ENCODE results near the gene MICAL3.
"Not testable (repeated sequence)": the region's sequence is repeated elsewhere in the genome, so short reads cannot be mapped to it uniquely, and the experiment has no call there.

The MICAL3 gene

DNA sequence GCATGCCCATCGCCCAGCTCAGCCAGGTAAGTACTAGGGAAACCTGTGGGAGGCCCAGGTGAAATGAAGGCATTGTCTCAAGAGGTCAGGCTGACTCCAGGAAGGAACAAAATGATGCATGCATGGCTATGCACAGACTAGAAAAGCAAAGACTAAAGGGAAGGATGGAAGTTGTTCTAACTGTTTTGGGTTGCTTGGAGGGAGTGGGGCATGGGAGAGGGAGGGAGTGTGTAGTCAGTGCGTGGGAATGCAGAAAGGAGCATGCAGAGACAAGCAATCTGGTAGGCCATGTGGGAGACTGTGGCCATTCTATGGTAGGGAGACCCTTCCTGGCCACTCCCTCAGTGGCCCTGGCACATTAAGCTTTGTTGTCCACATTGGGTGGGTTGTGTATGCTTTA lies 2.9 kb downstream of the MICAL3 start:
- no peak overlapping the region for H3K9ac ChIP-seq (ENCODE audit: insufficient read length)
- H3K36me3 ChIP-seq (ENCODE audit: insufficient read depth, low read length): peaks cover 4% of the 10 kb centered on the region; the same call in 1 of the 2 replicates
- no peak for DNase-seq (ENCODE audit: low read depth, low spot score)
- H3K9me3 ChIP-seq (ENCODE audit: low read depth, low read length): no peaks in the 10 kb centered on the region
- TF ChIP-seq FOXP2 (optimal IDR thresholded peaks at IDR 0.05; ENCODE audit: control extremely low read depth, extremely low read length, insufficient read depth) (no peak), EZH2 (IDR thresholded peaks at IDR 0.05) (no peak), POLR2AphosphoS5 (IDR thresholded peaks at IDR 0.05; ENCODE audit: borderline replicate concordance, low read depth, low read length) (no peak)
- H3K27ac ChIP-seq: no peak overlapping the region
- no peak overlapping the region for H3K4me3 ChIP-seq

DNA sequence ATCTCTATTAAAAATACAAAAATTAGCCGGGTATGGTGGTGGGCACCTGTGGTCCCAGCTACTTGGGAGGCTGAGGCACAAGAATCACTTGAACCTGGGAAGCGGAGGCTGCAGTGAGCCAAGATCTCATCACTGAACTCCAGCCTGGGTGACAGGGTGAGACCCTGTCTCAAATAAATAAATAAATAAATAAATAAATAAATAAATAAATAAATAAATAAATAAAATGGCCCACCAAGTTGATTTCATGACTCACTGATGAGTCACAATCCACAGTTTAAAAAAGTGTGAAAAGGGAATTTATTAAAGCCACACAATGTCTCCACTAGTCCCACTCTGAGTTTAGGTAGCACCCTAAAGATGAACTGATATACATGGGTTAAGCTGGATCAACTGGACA lies 3.6 kb downstream of the MICAL3 start:
- not testable (repeated sequence) for H3K4me3 ChIP-seq; H3K36me3 ChIP-seq (ENCODE audit: insufficient read depth, low read length); H3K9me3 ChIP-seq (ENCODE audit: low read depth, low read length); H3K9ac ChIP-seq (ENCODE audit: insufficient read length); DNase-seq (ENCODE audit: low read depth, low spot score); H3K27ac ChIP-seq

DNA sequence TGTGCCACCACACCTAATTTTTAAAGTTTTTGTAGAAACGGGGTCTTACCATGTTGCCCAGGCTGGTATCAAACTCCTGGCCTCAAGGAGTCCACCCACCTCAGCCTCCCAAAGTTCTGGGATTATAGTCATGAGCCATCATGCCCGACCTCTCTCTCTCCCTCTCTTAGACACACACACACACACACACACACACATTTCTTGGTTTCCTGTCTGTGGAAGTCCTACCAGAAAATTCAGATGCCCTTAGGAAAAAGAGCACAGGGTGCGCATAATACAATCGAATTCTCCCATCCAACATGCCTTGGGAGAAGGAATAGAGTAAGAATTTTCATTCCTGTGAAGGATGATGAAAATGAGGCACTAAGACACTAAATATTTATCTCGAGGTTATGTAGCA lies 10.4 kb downstream of the MICAL3 start:
- no peak for DNase-seq (ENCODE audit: low read depth, low spot score)
- H3K9ac ChIP-seq (ENCODE audit: insufficient read length): no peak overlapping the region
- peak overlapping the region; percentile 39; the same call in 1 of the 2 replicates for H3K4me3 ChIP-seq
- no peaks in the 10 kb centered on the region for H3K9me3 ChIP-seq (ENCODE audit: low read depth, low read length)
- peaks cover 3% of the 10 kb centered on the region; the same call in 1 of the 2 replicates for H3K36me3 ChIP-seq (ENCODE audit: insufficient read depth, low read length)
- peak overlapping the region; percentile 75 for H3K27ac ChIP-seq
- no peak for TF ChIP-seq EZH2 (IDR thresholded peaks at IDR 0.05)
- no peak for TF ChIP-seq FOXP2 (optimal IDR thresholded peaks at IDR 0.05; ENCODE audit: control extremely low read depth, extremely low read length, insufficient read depth)
- no peak for TF ChIP-seq POLR2AphosphoS5 (IDR thresholded peaks at IDR 0.05; ENCODE audit: borderline replicate concordance, low read depth, low read length)

GRCh38 chr22:18013436-18013835 lies 10.9 kb downstream of the MICAL3 start:
- Histone ChIP-seq H3K9me3 (ENCODE audit: low read depth, low read length) (no peaks in the 10 kb centered on the region), H3K27ac (peak overlapping the region; percentile 75; the same call in 1 of the 2 replicates), H3K4me3 (no peak overlapping the region), H3K9ac (ENCODE audit: insufficient read length) (no peak overlapping the region), H3K36me3 (ENCODE audit: insufficient read depth, low read length) (no peaks in the 10 kb centered on the region; the same call in 1 of the 2 replicates)
- TF ChIP-seq FOXP2 (optimal IDR thresholded peaks at IDR 0.05; ENCODE audit: control extremely low read depth, extremely low read length, insufficient read depth) (no peak), EZH2 (IDR thresholded peaks at IDR 0.05) (no peak), POLR2AphosphoS5 (IDR thresholded peaks at IDR 0.05; ENCODE audit: borderline replicate concordance, low read depth, low read length) (no peak)
- DNase-seq (ENCODE audit: low read depth, low spot score): no peak

- Histone ChIP-seq H3K9me3 (ENCODE audit: low read depth, low read length) (no peaks in the 10 kb centered on the region), H3K27ac (no peak overlapping the region), H3K4me3 (no peak overlapping the region), H3K9ac (ENCODE audit: insufficient read length) (no peak overlapping the region), H3K36me3 (ENCODE audit: insufficient read depth, low read length) (no peaks in the 10 kb centered on the region; the same call in 1 of the 2 replicates)
- no peak for DNase-seq (ENCODE audit: low read depth, low spot score)
- no peak for TF ChIP-seq EZH2 (IDR thresholded peaks at IDR 0.05)
- no peak for TF ChIP-seq FOXP2 (optimal IDR thresholded peaks at IDR 0.05; ENCODE audit: control extremely low read depth, extremely low read length, insufficient read depth)
- no peak for TF ChIP-seq POLR2AphosphoS5 (IDR thresholded peaks at IDR 0.05; ENCODE audit: borderline replicate concordance, low read depth, low read length)
Observed at GRCh38 chr22:18012531-18012930, 11.8 kb downstream of the MICAL3 start.

GRCh38 chr22:18010266-18010665 lies 14.1 kb downstream of the MICAL3 start:
- Histone ChIP-seq H3K27ac (no peak overlapping the region), H3K36me3 (ENCODE audit: insufficient read depth, low read length) (no peaks in the 10 kb centered on the region; the same call in 1 of the 2 replicates), H3K9ac (ENCODE audit: insufficient read length) (no peak overlapping the region), H3K4me3 (no peak overlapping the region), H3K9me3 (ENCODE audit: low read depth, low read length) (no peaks in the 10 kb centered on the region)
- DNase-seq (ENCODE audit: low read depth, low spot score): no peak
- TF ChIP-seq EZH2 (IDR thresholded peaks at IDR 0.05): no peak
- TF ChIP-seq FOXP2 (optimal IDR thresholded peaks at IDR 0.05; ENCODE audit: control extremely low read depth, extremely low read length, insufficient read depth): no peak
- no peak for TF ChIP-seq POLR2AphosphoS5 (IDR thresholded peaks at IDR 0.05; ENCODE audit: borderline replicate concordance, low read depth, low read length)

DNA sequence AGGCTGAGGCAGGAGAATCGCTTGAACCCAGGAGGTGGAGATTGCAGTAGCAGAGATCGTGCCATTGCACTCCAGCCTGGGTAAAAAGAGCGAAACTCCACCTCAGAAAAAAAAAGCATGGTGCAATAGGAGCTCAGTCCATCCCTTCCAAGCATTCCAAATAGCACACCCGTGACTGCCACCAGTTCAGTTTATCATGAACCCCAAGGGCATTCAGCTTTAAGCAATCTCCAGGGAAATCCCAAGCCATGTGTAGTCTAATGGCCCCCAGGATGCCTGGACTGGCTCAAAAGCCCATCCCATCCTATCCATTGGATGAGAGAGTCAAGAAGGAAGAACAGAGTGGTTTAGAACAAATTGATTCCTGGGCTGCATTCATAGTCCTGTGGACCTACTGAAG lies 16.2 kb downstream of the MICAL3 start:
- Histone ChIP-seq H3K27ac (no peak overlapping the region), H3K36me3 (ENCODE audit: insufficient read depth, low read length) (no peaks in the 10 kb centered on the region; the same call in 1 of the 2 replicates), H3K9me3 (ENCODE audit: low read depth, low read length) (no peaks in the 10 kb centered on the region), H3K9ac (ENCODE audit: insufficient read length) (no peak overlapping the region), H3K4me3 (no peak overlapping the region)
- TF ChIP-seq FOXP2 (optimal IDR thresholded peaks at IDR 0.05; ENCODE audit: control extremely low read depth, extremely low read length, insufficient read depth): no peak
- TF ChIP-seq EZH2 (IDR thresholded peaks at IDR 0.05): no peak
- no peak for TF ChIP-seq POLR2AphosphoS5 (IDR thresholded peaks at IDR 0.05; ENCODE audit: borderline replicate concordance, low read depth, low read length)
- DNase-seq (ENCODE audit: low read depth, low spot score): no peak

DNA sequence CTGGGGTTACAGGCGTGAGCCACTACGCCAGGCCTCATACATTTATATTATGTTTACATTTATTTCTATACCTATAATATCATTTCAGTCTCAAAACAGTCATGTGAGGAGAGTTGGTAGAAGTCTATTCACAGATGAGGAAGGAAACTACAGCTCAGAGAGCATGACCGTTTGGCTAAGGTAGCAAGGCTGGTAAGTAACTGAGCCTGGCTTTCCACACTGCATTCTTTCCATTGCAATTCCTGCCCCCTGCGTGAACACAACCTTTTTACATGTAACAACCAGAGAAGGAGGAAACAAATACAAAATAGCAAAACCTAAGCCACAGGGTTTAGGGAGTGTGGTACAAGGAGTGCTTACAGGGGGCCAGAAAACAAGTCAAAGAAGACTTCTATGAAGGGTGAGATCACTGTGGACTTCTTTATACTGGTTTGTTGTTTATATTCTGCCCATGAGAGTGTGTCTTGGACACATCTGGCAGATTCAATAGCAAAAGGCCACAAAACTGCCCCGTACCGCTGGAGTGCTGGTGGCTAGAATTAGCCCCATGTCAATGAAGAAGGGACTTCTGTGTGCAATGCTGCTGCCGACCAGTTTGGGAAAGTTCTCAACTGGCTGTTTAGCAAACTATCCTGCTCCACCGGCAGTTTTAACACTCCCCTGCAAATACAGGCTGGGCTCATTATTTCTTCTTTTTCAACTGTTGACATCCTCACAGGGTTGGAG lies 19.0 kb downstream of the MICAL3 start:
- Histone ChIP-seq H3K9ac (ENCODE audit: insufficient read length) (no peak overlapping the region), H3K4me3 (no peak overlapping the region), H3K36me3 (ENCODE audit: insufficient read depth, low read length) (no peaks in the 10 kb centered on the region), H3K27ac (no peak overlapping the region), H3K9me3 (ENCODE audit: low read depth, low read length) (no peaks in the 10 kb centered on the region)
- DNase-seq (ENCODE audit: low read depth, low spot score): no peak
- TF ChIP-seq EZH2 (IDR thresholded peaks at IDR 0.05) (no peak), POLR2AphosphoS5 (IDR thresholded peaks at IDR 0.05; ENCODE audit: borderline replicate concordance, low read depth, low read length) (no peak), FOXP2 (optimal IDR thresholded peaks at IDR 0.05; ENCODE audit: control extremely low read depth, extremely low read length, insufficient read depth) (no peak)

DNA sequence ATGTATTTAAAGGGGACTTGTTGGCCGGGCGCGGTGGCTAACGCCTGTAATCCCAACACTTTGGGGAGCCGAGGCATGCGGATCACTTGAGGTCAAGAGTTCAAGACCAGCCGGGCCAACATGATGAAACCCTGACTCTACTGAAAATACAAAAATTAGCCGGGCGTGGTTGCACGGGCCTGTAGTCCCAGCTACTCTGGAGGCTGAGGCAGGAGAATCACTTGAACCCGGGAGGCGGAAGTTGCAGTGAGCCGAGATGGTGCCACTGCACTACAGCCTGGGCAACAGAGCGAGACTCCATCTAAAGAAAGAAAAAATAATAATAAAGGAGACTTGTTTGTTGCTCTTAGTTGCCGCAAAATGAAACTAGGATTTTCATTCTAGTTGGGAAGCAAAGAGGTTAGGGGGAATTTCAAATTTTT lies 22.5 kb downstream of the MICAL3 start:
- not testable (repeated sequence) for H3K36me3 ChIP-seq (ENCODE audit: insufficient read depth, low read length); DNase-seq (ENCODE audit: low read depth, low spot score); H3K9ac ChIP-seq (ENCODE audit: insufficient read length); H3K27ac ChIP-seq; H3K9me3 ChIP-seq (ENCODE audit: low read depth, low read length)
- peak overlapping the region; percentile 96 for H3K4me3 ChIP-seq
